Stomach smooth muscle (tissue), 2 donors: ENCODE measurements around the gene BCL2L13.
A peak's percentile ranks its signal among the peaks of the same experiment; 100 is the strongest.
"Not testable (repeated sequence)": the region's sequence is repeated elsewhere in the genome, so short reads cannot be mapped to it uniquely, and the experiment has no call there.

Experiments used
- H3K27ac ChIP-seq: one replicate; pipeline ENCODE4 v1.7.0; 2013; ENCODE audit warnings: mild to moderate bottlenecking, low read length, inconsistent platforms
- H3K27me3 ChIP-seq, 2 donors: one replicate each; pipeline ENCODE4 v1.7.0; 2013; ENCODE audit warnings: low read length in 2 of 2; ENCODE audit not compliant: insufficient read depth in 2 of 2, control insufficient read depth in 1 of 2
- H3K36me3 ChIP-seq, 2 donors: one replicate each; pipeline ENCODE4 v1.7.0; 2013; ENCODE audit warnings: low read length in 2 of 2; ENCODE audit not compliant: control insufficient read depth in 2 of 2, insufficient read depth in 2 of 2
- H3K4me1 ChIP-seq: one replicate; pipeline ENCODE4 v1.7.0; 2013; ENCODE audit warnings: low read length; ENCODE audit not compliant: control insufficient read depth, insufficient read depth
- H3K4me3 ChIP-seq, 2 donors: one replicate each; pipeline ENCODE4 v1.7.0; 2013; ENCODE audit warnings: low read length in 2 of 2
- H3K9ac ChIP-seq, 2 donors: one replicate each; pipeline ENCODE4 v1.7.0; 2013; ENCODE audit warnings: low read length in 2 of 2, mild to moderate bottlenecking in 1 of 2
- H3K9me3 ChIP-seq, 2 donors: one replicate each; pipeline ENCODE4 v1.7.0; 2013; ENCODE audit warnings: low read length in 2 of 2; ENCODE audit not compliant: control insufficient read depth in 2 of 2
- donor health status: healthy.
- donor health status: Pancreatic carcinoma.

Gene BCL2L13

DNA sequence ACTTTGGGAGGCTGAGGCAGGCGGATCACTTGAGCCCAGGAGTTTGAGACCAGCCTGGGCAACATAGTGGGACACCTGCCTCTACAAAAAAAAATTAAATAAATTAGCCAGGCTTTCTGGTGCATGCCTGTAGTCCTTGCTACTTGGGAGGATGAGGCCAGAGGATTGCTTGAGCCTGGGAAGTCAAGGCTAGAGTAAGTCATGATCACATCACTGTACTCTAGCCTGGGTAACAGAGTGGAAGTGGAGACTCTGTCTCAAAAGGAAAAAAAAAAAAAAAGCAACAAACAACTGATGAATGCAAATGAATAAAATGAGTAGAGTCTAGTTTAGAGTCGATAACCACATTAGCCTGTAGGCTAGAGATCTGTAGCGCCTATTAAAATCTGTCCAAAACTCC is 3.9 kb upstream of the BCL2L13 start:
- no peak overlapping the region for H3K4me3 ChIP-seq
- no peak overlapping the region for H3K27ac ChIP-seq
- H3K27me3 ChIP-seq: no peaks in the 10 kb centered on the region
- no peaks in the 10 kb centered on the region for H3K36me3 ChIP-seq
- no peaks in the 10 kb centered on the region for H3K9me3 ChIP-seq
- H3K4me1 ChIP-seq: peaks cover 14% of the 10 kb centered on the region
- no peak overlapping the region for H3K9ac ChIP-seq

DNA sequence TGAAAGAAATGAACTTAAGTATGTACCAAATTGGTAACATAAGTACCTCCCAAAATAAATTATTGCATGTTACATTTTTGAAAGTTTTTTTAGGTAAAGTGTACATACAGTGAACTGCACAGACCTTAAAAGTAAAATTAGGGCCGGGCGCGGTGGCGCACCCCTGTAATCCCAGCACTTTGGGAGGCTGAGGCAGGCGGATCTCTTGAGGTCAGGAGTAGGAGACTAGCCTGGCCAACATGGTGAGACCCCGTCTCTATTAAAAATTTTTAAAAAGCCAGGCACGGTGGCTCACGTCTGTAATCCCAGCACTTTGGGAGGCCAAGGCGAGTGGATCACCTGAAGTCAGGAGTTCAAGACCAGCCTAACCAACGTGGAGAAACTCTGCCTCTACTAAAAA is 1.7 kb upstream of the BCL2L13 start:
- H3K4me1 ChIP-seq: peaks cover 17% of the 10 kb centered on the region
- not testable (repeated sequence) for H3K36me3 ChIP-seq, H3K4me3 ChIP-seq, H3K9ac ChIP-seq, H3K27me3 ChIP-seq, H3K27ac ChIP-seq, H3K9me3 ChIP-seq

DNA sequence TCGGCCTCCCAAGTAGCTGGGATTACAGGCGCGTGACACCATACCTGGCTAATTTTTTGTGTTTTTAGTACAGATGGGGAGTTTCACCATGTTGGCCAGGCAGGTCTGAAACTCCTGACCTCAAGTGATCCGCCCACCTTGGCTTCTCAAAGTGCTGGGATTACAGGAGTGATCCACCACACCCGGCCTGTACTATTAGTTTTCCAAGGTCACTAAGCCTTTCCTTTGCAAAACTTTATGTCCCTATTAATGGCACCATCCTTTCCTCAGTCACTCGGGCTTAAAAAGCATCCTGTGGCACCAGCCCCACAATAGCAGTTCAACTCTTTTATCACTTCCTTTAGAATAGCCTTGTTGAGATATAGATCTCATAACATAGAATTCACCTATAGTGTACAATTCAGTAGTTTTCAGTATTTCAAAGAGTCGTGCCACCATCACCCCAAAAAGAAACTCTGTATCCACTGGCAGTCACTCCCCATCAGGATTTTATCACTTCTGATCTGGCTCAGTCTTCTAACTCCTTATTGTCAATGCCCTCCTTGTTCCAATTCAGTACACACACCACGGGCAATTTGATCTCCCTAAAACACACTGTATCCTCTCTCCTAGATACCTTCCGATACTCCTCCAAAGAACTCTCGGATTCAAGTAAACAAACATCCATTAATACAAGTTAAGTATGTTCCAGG is 921 bp upstream of the BCL2L13 start:
- Histone ChIP-seq H3K36me3 (peaks cover 0 to 4% of the 10 kb centered on the region in 2 donors), H3K4me1 (peaks cover 17% of the 10 kb centered on the region), H3K9ac (peak overlapping the region; percentile 93 to 100), H3K9me3 (no peaks in the 10 kb centered on the region), H3K27me3 (no peaks in the 10 kb centered on the region), H3K4me3 (peak overlapping the region; percentile 97), H3K27ac (peak overlapping the region; percentile 99)

- Histone ChIP-seq H3K9ac (peak overlapping the region; percentile 93 to 100), H3K4me1 (peaks cover 17% of the 10 kb centered on the region), H3K4me3 (peak overlapping the region; percentile 97), H3K9me3 (no peaks in the 10 kb centered on the region), H3K27ac (peak overlapping the region; percentile 99), H3K27me3 (no peaks in the 10 kb centered on the region), H3K36me3 (peaks cover 0 to 4% of the 10 kb centered on the region in 2 donors)
These were observed 450 bp upstream of the BCL2L13 start for GRCh38 chr22:17638182-17638431.

- peak overlapping the region; percentile 93 to 100 for H3K9ac ChIP-seq
- H3K9me3 ChIP-seq: no peaks in the 10 kb centered on the region
- H3K27ac ChIP-seq: peak overlapping the region; percentile 99
- peaks cover 17% of the 10 kb centered on the region for H3K4me1 ChIP-seq
- peak overlapping the region; percentile 97 for H3K4me3 ChIP-seq
- no peaks in the 10 kb centered on the region for H3K27me3 ChIP-seq
- H3K36me3 ChIP-seq: peaks cover 0 to 4% of the 10 kb centered on the region in 2 donors
These were observed 737 bp downstream of the BCL2L13 start for GRCh38 chr22:17639247-17639741.

DNA sequence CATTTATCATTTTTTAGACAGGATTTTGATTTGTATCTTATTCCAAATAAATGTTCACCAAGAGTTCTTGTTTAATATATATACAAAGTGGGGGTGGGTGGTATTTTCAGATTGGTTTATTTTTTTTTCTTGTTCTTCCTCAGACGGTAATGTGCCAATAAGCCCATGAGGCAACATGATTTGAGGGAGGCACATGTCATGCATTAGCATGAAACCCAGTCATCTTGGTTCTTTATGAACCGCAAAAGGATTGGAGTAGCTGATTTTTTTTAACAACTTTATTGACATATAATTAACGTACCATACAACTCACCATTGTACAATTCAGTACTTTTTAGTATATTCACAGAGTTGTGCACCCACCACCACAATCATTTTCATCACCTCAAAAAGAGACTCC is 2.7 kb downstream of the BCL2L13 start:
- Histone ChIP-seq H3K9ac (no peak overlapping the region), H3K4me3 (no peak overlapping the region), H3K4me1 (peaks cover 17% of the 10 kb centered on the region), H3K9me3 (no peaks in the 10 kb centered on the region), H3K36me3 (peaks cover 0 to 4% of the 10 kb centered on the region in 2 donors), H3K27me3 (no peaks in the 10 kb centered on the region), H3K27ac (no peak overlapping the region)

GRCh38 chr22:17642357-17642756 is 3.8 kb downstream of the BCL2L13 start:
- peaks cover 17% of the 10 kb centered on the region for H3K4me1 ChIP-seq
- not testable (repeated sequence) for H3K4me3 ChIP-seq, H3K9me3 ChIP-seq, H3K36me3 ChIP-seq, H3K9ac ChIP-seq, H3K27ac ChIP-seq, H3K27me3 ChIP-seq

GRCh38 chr22:17647452-17647851 is 8.9 kb downstream of the BCL2L13 start:
- no peaks in the 10 kb centered on the region for H3K9me3 ChIP-seq
- H3K4me3 ChIP-seq: no peak overlapping the region
- H3K27me3 ChIP-seq: no peaks in the 10 kb centered on the region
- no peaks in the 10 kb centered on the region for H3K36me3 ChIP-seq
- H3K9ac ChIP-seq: no peak overlapping the region
- no peaks in the 10 kb centered on the region for H3K4me1 ChIP-seq
- H3K27ac ChIP-seq: no peak overlapping the region

DNA sequence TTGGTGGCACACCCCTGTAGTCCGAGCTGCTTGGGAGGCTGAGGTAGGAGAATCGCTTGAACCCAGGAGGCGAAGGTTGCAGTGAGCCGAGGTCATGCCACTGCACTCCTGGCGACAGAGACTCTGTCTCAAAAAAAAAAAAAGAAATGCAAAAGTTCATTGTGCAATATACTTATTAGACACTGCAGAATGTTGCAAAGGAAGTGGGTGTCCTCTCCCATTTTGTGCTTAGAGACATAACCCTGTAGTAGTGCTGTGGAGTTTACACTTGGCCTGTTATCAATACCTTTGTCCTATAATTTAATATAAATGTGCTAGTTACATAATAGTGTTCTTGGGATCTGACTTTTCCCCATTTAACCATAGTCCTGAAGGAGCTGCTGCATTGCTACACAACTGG is 9.4 kb downstream of the BCL2L13 start:
- no peak overlapping the region for H3K9ac ChIP-seq
- H3K27ac ChIP-seq: no peak overlapping the region
- H3K4me1 ChIP-seq: no peaks in the 10 kb centered on the region
- H3K36me3 ChIP-seq: no peaks in the 10 kb centered on the region
- H3K4me3 ChIP-seq: no peak overlapping the region
- H3K9me3 ChIP-seq: no peaks in the 10 kb centered on the region
- H3K27me3 ChIP-seq: no peaks in the 10 kb centered on the region

DNA sequence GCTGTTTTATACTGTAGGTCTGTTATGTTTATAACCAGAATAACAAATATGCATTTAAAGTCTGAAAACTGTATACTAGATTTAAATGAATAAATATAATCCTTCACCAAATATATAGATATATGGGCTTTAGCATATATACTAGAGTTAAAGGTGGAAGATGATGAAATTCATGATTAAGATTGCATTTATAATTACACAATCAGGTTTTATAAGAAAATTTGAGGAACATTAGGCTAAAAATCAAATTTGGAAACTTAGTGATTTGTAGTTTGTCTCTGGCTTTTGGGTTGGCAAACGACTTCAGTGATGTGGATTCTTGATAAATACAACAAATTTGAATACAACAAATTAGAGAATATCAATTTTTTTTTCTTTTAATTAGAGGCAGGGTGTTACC is 10.0 kb downstream of the BCL2L13 start:
- Histone ChIP-seq H3K27me3 (no peaks in the 10 kb centered on the region), H3K36me3 (no peaks in the 10 kb centered on the region), H3K27ac (no peak overlapping the region), H3K9me3 (no peaks in the 10 kb centered on the region), H3K9ac (no peak overlapping the region), H3K4me3 (no peak overlapping the region), H3K4me1 (no peaks in the 10 kb centered on the region)

DNA sequence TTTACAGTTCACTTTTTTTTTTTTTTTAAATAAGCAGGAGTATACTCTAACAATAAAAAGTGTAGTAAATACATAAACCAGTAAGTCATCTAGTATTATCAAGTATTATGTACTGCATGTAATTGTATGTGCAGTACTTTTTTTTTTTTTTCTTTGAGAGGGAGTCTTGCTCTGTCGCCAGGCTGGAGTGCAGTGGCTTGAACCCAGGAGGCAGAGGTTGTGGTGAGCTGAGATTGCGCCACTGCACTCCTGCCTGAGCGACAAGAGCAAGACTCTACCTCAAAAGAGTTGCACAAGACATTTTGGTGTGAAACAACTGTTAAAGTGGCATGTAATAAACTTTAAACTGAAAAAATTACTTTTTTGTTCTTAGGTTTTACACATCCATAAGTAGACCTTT is 16.7 kb downstream of the BCL2L13 start:
- Histone ChIP-seq H3K4me1 (no peaks in the 10 kb centered on the region), H3K9me3 (no peaks in the 10 kb centered on the region), H3K4me3 (no peak overlapping the region), H3K9ac (no peak overlapping the region), H3K36me3 (peaks cover 0 to 3% of the 10 kb centered on the region in 2 donors), H3K27me3 (no peaks in the 10 kb centered on the region), H3K27ac (no peak overlapping the region)
